HepG2 (cell line): ENCODE measurements around the gene RNF125. TPM values are rescaled to one million over a fixed set of nuclear protein-coding genes. Genes with fewer than 3 reads are reported as not detected.

ENCODE experiments used
- ARID2 ChIP-seq: sonication (generic); formaldehyde crosslinking; IDR thresholded peaks from 2 replicates; pipeline ENCODE4 v1.8.1; 2022; ENCODE audit warnings: mild to moderate bottlenecking, missing genetic modification reagents, borderline replicate concordance
- BRD4 ChIP-seq: sonication (generic); formaldehyde crosslinking; IDR thresholded peaks from 2 replicates; pipeline ENCODE4 v1.4.0; 2020; ENCODE audit warnings: missing genetic modification reagents
- HMG20A ChIP-seq: IDR thresholded peaks from 2 replicates; pipeline ENCODE4 v1.6.1; 2016; ENCODE audit warnings: borderline replicate concordance
- KMT2B ChIP-seq: IDR thresholded peaks from 2 replicates; pipeline ENCODE4 v1.6.1; 2016; ENCODE audit warnings: missing genetic modification reagents, missing compliant biosample characterization
- MYNN ChIP-seq: sonication (generic); formaldehyde crosslinking; IDR thresholded peaks from 2 replicates; pipeline ENCODE4 v1.4.0; 2020; ENCODE audit warnings: mild to moderate bottlenecking, low read depth, missing genetic modification reagents
- PAF1 ChIP-seq: IDR thresholded peaks from 2 replicates; pipeline ENCODE4 v1.6.1; 2016; ENCODE audit warnings: missing genetic modification reagents, missing compliant biosample characterization
- ZNF207 ChIP-seq: fragments of 450-650 bp; IDR thresholded peaks from 2 replicates; pipeline ENCODE4 v1.6.1; 2016; ENCODE audit warnings: antibody characterized with exemption, borderline replicate concordance
- ZNF367 ChIP-seq: sonication (generic); formaldehyde crosslinking; IDR thresholded peaks from 2 replicates; pipeline ENCODE4 v1.4.0; 2020; ENCODE audit warnings: missing genetic modification reagents, borderline replicate concordance
- ZNF460 ChIP-seq: sonication (generic); formaldehyde crosslinking; IDR thresholded peaks from 2 replicates; pipeline ENCODE4 v1.5.1; 2020; ENCODE audit warnings: missing genetic modification reagents, mild to moderate bottlenecking, borderline replicate concordance
- ZNF878 ChIP-seq: sonication (generic); formaldehyde crosslinking; IDR thresholded peaks from 2 replicates; pipeline ENCODE4 v1.8.1; 2023; ENCODE audit warnings: mild to moderate bottlenecking, missing genetic modification reagents, moderate library complexity
- polyA plus RNA-seq, 8 experiments: library from polyadenylated mRNA; depleted of rRNA in 3 of 8; stranded (reverse) in 7 of 8; unstranded in 1 of 8; fragments of >200 nt; fragmentation: Illumina TruSeq in 4 of 8; extraction: Trizol in 4 of 8; gene quantifications; 2 replicates each; pipeline versions ENCODE4 v1.2.1 to v1.2.3, GENCODE V29; 2011 to 2016; ENCODE audit warnings: low read depth in 4 of 8, missing spikeins in 1 of 8, mixed read lengths in 1 of 8; ENCODE audit not compliant: insufficient read depth in 1 of 8
- total RNA-seq, 5 experiments: library from RNA; depleted of rRNA; stranded (reverse); fragments of >200 nt; fragmentation: Illumina TruSeq; extraction: Trizol; gene quantifications; 2 replicates each; pipeline ENCODE4 v1.2.3, GENCODE V29; 2016; ENCODE audit warnings: low read depth in 1 of 5
- TF ChIP-seq, protein P1 (sequence below): sonication (generic); formaldehyde crosslinking; IDR thresholded peaks from 2 replicates; pipeline ENCODE4 v1.5.0; 2020; ENCODE audit warnings: mild to moderate bottlenecking, missing genetic modification reagents, moderate library complexity
- TF ChIP-seq, protein P2 (sequence below): sonication (generic); formaldehyde crosslinking; IDR thresholded peaks from 2 replicates; pipeline ENCODE4 v1.4.0; 2020; ENCODE audit warnings: missing genetic modification reagents
- TF ChIP-seq, protein P3 (sequence below): sonication (generic); formaldehyde crosslinking; conservative IDR thresholded peaks from 2 replicates; pipeline ENCODE4 v1.8.0; 2022; ENCODE audit warnings: mild to moderate bottlenecking, moderate library complexity, missing genetic modification reagents
- TF ChIP-seq, protein P4 (sequence below): sonication (generic); formaldehyde crosslinking; IDR thresholded peaks from 2 replicates; pipeline ENCODE4 v1.4.0; 2020; ENCODE audit warnings: mild to moderate bottlenecking, missing genetic modification reagents
- TF ChIP-seq, protein P5 (sequence below): sonication (generic); formaldehyde crosslinking; IDR thresholded peaks from 2 replicates; pipeline ENCODE4 v1.4.0; 2020; ENCODE audit warnings: missing genetic modification reagents

RNF125 gene
- total and polyA plus RNA-seq, 2 of the 13 experiments (the other 11 are each of a cell fraction or from before 2014, with no cell fraction given): 0.58 to 1.8 TPM

DNA sequence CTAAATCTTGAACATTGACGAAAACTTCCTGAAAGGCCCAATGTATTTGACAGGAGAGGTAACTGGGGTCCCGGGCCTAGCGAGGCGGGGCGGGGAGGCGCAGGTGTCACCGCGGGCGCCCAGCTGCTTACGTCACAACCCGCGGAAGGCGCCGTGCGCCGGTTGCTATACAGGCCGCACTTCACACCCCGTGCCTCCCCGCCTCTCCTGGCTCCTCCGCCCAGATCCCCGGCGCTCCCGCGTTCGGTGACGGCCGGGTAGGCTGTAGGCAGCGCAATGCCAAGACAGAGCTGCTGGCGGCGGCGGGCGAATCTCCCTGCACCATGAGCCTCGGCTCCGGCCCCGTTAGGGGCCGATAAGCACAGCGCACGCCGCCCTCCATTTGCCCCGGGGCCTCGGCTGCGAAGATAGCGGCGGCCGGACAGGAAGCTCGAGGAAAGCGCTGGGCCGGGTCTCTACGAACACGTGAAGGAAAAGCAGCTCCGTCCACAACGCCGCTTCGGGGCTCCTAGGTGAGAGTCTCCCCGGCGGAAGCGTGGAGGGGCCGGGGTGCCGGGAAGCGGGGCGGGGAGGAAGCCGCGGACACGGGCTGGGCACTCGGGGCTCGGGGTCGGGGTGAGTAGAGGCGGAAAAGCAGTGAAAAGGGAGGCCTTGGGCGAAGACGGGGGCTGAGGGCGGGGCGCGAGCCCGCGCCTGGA, 73.2 kb downstream of the RNF125 start, which contains the start of gene RNF138 (continued):
- TF ChIP-seq, protein P1, sequence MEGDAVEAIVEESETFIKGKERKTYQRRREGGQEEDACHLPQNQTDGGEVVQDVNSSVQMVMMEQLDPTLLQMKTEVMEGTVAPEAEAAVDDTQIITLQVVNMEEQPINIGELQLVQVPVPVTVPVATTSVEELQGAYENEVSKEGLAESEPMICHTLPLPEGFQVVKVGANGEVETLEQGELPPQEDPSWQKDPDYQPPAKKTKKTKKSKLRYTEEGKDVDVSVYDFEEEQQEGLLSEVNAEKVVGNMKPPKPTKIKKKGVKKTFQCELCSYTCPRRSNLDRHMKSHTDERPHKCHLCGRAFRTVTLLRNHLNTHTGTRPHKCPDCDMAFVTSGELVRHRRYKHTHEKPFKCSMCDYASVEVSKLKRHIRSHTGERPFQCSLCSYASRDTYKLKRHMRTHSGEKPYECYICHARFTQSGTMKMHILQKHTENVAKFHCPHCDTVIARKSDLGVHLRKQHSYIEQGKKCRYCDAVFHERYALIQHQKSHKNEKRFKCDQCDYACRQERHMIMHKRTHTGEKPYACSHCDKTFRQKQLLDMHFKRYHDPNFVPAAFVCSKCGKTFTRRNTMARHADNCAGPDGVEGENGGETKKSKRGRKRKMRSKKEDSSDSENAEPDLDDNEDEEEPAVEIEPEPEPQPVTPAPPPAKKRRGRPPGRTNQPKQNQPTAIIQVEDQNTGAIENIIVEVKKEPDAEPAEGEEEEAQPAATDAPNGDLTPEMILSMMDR (CRISPR knock-in tag): peak; percentile 20; the same call in 1 of the 2 replicates
- TF ChIP-seq ZNF460 (CRISPR knock-in tag) (no peak), MYNN (peak; percentile 71; the same call in 1 of the 2 replicates), HMG20A (no peak), ARID2 (0 out of 2 replicates have a peak, but pooled peaks have one; percentile 76), BRD4 (0 out of 2 replicates have a peak, but pooled peaks have one; percentile 31), ZNF207 (no peak), KMT2B (CRISPR knock-in tag) (peak; percentile 51), ZNF367 (no peak), ZNF878 (peak; percentile 82), PAF1 (no peak)
- TF ChIP-seq, protein P2, sequence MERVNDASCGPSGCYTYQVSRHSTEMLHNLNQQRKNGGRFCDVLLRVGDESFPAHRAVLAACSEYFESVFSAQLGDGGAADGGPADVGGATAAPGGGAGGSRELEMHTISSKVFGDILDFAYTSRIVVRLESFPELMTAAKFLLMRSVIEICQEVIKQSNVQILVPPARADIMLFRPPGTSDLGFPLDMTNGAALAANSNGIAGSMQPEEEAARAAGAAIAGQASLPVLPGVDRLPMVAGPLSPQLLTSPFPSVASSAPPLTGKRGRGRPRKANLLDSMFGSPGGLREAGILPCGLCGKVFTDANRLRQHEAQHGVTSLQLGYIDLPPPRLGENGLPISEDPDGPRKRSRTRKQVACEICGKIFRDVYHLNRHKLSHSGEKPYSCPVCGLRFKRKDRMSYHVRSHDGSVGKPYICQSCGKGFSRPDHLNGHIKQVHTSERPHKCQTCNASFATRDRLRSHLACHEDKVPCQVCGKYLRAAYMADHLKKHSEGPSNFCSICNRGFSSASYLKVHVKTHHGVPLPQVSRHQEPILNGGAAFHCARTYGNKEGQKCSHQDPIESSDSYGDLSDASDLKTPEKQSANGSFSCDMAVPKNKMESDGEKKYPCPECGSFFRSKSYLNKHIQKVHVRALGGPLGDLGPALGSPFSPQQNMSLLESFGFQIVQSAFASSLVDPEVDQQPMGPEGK (CRISPR knock-in tag): no peak
- TF ChIP-seq, protein P3, sequence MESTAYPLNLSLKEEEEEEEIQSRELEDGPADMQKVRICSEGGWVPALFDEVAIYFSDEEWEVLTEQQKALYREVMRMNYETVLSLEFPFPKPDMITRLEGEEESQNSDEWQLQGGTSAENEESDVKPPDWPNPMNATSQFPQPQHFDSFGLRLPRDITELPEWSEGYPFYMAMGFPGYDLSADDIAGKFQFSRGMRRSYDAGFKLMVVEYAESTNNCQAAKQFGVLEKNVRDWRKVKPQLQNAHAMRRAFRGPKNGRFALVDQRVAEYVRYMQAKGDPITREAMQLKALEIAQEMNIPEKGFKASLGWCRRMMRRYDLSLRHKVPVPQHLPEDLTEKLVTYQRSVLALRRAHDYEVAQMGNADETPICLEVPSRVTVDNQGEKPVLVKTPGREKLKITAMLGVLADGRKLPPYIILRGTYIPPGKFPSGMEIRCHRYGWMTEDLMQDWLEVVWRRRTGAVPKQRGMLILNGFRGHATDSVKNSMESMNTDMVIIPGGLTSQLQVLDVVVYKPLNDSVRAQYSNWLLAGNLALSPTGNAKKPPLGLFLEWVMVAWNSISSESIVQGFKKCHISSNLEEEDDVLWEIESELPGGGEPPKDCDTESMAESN (CRISPR knock-in tag): peak; percentile 78
- TF ChIP-seq, protein P4, sequence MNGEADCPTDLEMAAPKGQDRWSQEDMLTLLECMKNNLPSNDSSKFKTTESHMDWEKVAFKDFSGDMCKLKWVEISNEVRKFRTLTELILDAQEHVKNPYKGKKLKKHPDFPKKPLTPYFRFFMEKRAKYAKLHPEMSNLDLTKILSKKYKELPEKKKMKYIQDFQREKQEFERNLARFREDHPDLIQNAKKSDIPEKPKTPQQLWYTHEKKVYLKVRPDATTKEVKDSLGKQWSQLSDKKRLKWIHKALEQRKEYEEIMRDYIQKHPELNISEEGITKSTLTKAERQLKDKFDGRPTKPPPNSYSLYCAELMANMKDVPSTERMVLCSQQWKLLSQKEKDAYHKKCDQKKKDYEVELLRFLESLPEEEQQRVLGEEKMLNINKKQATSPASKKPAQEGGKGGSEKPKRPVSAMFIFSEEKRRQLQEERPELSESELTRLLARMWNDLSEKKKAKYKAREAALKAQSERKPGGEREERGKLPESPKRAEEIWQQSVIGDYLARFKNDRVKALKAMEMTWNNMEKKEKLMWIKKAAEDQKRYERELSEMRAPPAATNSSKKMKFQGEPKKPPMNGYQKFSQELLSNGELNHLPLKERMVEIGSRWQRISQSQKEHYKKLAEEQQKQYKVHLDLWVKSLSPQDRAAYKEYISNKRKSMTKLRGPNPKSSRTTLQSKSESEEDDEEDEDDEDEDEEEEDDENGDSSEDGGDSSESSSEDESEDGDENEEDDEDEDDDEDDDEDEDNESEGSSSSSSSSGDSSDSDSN (CRISPR knock-in tag): peak; percentile 89
- TF ChIP-seq, protein P5, sequence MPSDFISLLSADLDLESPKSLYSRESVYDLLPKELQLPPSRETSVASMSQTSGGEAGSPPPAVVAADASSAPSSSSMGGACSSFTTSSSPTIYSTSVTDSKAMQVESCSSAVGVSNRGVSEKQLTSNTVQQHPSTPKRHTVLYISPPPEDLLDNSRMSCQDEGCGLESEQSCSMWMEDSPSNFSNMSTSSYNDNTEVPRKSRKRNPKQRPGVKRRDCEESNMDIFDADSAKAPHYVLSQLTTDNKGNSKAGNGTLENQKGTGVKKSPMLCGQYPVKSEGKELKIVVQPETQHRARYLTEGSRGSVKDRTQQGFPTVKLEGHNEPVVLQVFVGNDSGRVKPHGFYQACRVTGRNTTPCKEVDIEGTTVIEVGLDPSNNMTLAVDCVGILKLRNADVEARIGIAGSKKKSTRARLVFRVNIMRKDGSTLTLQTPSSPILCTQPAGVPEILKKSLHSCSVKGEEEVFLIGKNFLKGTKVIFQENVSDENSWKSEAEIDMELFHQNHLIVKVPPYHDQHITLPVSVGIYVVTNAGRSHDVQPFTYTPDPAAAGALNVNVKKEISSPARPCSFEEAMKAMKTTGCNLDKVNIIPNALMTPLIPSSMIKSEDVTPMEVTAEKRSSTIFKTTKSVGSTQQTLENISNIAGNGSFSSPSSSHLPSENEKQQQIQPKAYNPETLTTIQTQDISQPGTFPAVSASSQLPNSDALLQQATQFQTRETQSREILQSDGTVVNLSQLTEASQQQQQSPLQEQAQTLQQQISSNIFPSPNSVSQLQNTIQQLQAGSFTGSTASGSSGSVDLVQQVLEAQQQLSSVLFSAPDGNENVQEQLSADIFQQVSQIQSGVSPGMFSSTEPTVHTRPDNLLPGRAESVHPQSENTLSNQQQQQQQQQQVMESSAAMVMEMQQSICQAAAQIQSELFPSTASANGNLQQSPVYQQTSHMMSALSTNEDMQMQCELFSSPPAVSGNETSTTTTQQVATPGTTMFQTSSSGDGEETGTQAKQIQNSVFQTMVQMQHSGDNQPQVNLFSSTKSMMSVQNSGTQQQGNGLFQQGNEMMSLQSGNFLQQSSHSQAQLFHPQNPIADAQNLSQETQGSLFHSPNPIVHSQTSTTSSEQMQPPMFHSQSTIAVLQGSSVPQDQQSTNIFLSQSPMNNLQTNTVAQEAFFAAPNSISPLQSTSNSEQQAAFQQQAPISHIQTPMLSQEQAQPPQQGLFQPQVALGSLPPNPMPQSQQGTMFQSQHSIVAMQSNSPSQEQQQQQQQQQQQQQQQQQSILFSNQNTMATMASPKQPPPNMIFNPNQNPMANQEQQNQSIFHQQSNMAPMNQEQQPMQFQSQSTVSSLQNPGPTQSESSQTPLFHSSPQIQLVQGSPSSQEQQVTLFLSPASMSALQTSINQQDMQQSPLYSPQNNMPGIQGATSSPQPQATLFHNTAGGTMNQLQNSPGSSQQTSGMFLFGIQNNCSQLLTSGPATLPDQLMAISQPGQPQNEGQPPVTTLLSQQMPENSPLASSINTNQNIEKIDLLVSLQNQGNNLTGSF (CRISPR knock-in tag): 0 out of 2 replicates have a peak, but pooled peaks have one; percentile 69
